Measurements from ENCODE around the gene FCHSD2. TPM values are rescaled to one million over a fixed set of nuclear protein-coding genes. Genes with fewer than 3 reads are reported as not detected.

FCHSD2 gene
- total and polyA plus RNA-seq, 2 donors (not counting 3 experiments of a cell fraction or from before 2014, with no cell fraction given) = 20.8 to 56.9 TPM

- ChIA-PET POLR2A (interaction anchor here (0.9 to 1.3 kb wide), 6 partner anchors 8 to 253 kb away, joined by 3 to 5 read pairs (median 3); partner anchors contain the start of gene FCHSD2), CTCF (interaction anchor here (0.7 to 5.4 kb wide), 52 partner anchors 9 to 579 kb away, joined by 3 to 196 read pairs (median 5); partner anchors contain the start of genes ATG16L2, FCHSD2, P2RY2 and STARD10)
- no peaks in the 10 kb centered on the region for H3K27me3 ChIP-seq (ENCODE audit: control insufficient read depth in 2 of 2, insufficient read depth in 2 of 2, low read length in 2 of 2)
- H3K4me3 ChIP-seq (replicated peaks in 1 of 3; ENCODE audit: insufficient read depth in 1 of 3, low read depth in 1 of 3, low read length in 3 of 3) = no peak overlapping the region
- H2AFZ ChIP-seq (ENCODE audit: low read depth, low read length) = peak overlapping the region; percentile 88
- H3K9ac ChIP-seq (replicated peaks; ENCODE audit: extremely low read depth, insufficient read depth, low read length) = peak overlapping the region; percentile 79
- TF ChIP-seq POLR2A (IDR thresholded peaks at IDR 0.05; ENCODE audit: low read depth, low read length) (peak; percentile 78), MYC (IDR thresholded peaks at IDR 0.05; ENCODE audit: low read depth, low read length) (no peak), EZH2 (IDR thresholded peaks at IDR 0.05; ENCODE audit: borderline replicate concordance, low read depth, low read length, severe bottlenecking) (no peak), POLR2AphosphoS5 (IDR thresholded peaks at IDR 0.05; ENCODE audit: insufficient read depth, low read depth, low read length) (peak; percentile 82), JUN (IDR thresholded peaks at IDR 0.05; ENCODE audit: borderline replicate concordance, insufficient read depth, insufficient read length, low read depth) (no peak)
- H3K9me1 ChIP-seq (replicated peaks; ENCODE audit: control insufficient read depth, extremely low read depth, insufficient read depth, low read length) = no peaks in the 10 kb centered on the region
- H3K9me3 ChIP-seq (replicated peaks; ENCODE audit: control insufficient read depth, insufficient read depth, low read length) = no peaks in the 10 kb centered on the region
- H3K79me2 ChIP-seq (ENCODE audit: control insufficient read depth, insufficient read depth, low read length) = no peaks in the 10 kb centered on the region
- BruUV-seq (replicated peaks) = TSS peak; percentile 93
- H4K20me1 ChIP-seq (replicated peaks; ENCODE audit: control insufficient read depth, extremely low read depth, insufficient read depth, low read length) = no peaks in the 10 kb centered on the region
- peak overlapping the region; percentile 90 for H3K27ac ChIP-seq (ENCODE audit: insufficient read depth, low read depth, low read length)
- FAIRE-seq (no peak), DNase-seq (ENCODE audit: low read depth, low spot score) (peak; percentile 85)
- H3K4me1 ChIP-seq (ENCODE audit: control insufficient read depth, extremely low read depth, insufficient read depth, low read length) = peaks cover 28% of the 10 kb centered on the region
- H3K36me3 ChIP-seq (ENCODE audit: control insufficient read depth in 2 of 2, extremely low read depth in 1 of 2, insufficient read depth in 2 of 2, low read length in 2 of 2) = no peaks in the 10 kb centered on the region
- dilution Hi-C loops (cut with MboI; ENCODE audit: extremely low pct_ligation_motif_present, low sequenced_read_pairs) = no loop called here
- intact Hi-C loops (cut with micrococcal nuclease) = loop anchor here (1.0 kb wide), 2 partner anchors 8 to 35 kb away; partner anchors contain the start of gene FCHSD2
- peak overlapping the region; percentile 37 for H3K4me2 ChIP-seq (ENCODE audit: insufficient read depth, low read length)
Observed at GRCh38 chr11:73177380-73177777, 35.3 kb upstream of the FCHSD2 start.

GRCh38 chr11:73176874-73177155 is 34.7 kb upstream of the FCHSD2 start:
- Histone ChIP-seq H3K4me3 (replicated peaks in 1 of 3; ENCODE audit: insufficient read depth in 1 of 3, low read depth in 1 of 3, low read length in 3 of 3) (no peak overlapping the region), H3K4me2 (ENCODE audit: insufficient read depth, low read length) (no peak overlapping the region), H3K4me1 (ENCODE audit: control insufficient read depth, extremely low read depth, insufficient read depth, low read length) (peaks cover 28% of the 10 kb centered on the region), H2AFZ (ENCODE audit: low read depth, low read length) (no peak overlapping the region), H3K9ac (replicated peaks; ENCODE audit: extremely low read depth, insufficient read depth, low read length) (no peak overlapping the region), H3K27ac (ENCODE audit: insufficient read depth, low read depth, low read length) (peak overlapping the region; percentile 90), H3K79me2 (ENCODE audit: control insufficient read depth, insufficient read depth, low read length) (no peaks in the 10 kb centered on the region), H3K9me3 (replicated peaks; ENCODE audit: control insufficient read depth, insufficient read depth, low read length) (no peaks in the 10 kb centered on the region), H4K20me1 (replicated peaks; ENCODE audit: control insufficient read depth, extremely low read depth, insufficient read depth, low read length) (no peaks in the 10 kb centered on the region), H3K9me1 (replicated peaks; ENCODE audit: control insufficient read depth, extremely low read depth, insufficient read depth, low read length) (no peaks in the 10 kb centered on the region), H3K27me3 (ENCODE audit: control insufficient read depth in 2 of 2, insufficient read depth in 2 of 2, low read length in 2 of 2) (no peaks in the 10 kb centered on the region), H3K36me3 (ENCODE audit: control insufficient read depth in 2 of 2, extremely low read depth in 1 of 2, insufficient read depth in 2 of 2, low read length in 2 of 2) (no peaks in the 10 kb centered on the region)
- no peak for FAIRE-seq
- POLR2A ChIA-PET = interaction anchor here (0.6 to 1.1 kb wide), 5 partner anchors 9 to 56 kb away, joined by 3 to 4 read pairs (median 3); no protein-coding TSS in a partner anchor
- CTCF ChIA-PET = interaction anchor here (1.1 to 5.4 kb wide), 26 partner anchors 10 to 493 kb away, joined by 3 to 196 read pairs (median 7); partner anchors contain the start of gene FCHSD2
- TF ChIP-seq POLR2A (IDR thresholded peaks at IDR 0.05; ENCODE audit: low read depth, low read length) (no peak), EZH2 (IDR thresholded peaks at IDR 0.05; ENCODE audit: borderline replicate concordance, low read depth, low read length, severe bottlenecking) (no peak), GATA2 (IDR thresholded peaks at IDR 0.05; ENCODE audit: insufficient read depth, insufficient read length, low read depth, low read length) (no peak), POLR2AphosphoS5 (IDR thresholded peaks at IDR 0.05; ENCODE audit: insufficient read depth, low read depth, low read length) (no peak), JUN (IDR thresholded peaks at IDR 0.05; ENCODE audit: borderline replicate concordance, insufficient read depth, insufficient read length, low read depth) (no peak), MYC (IDR thresholded peaks at IDR 0.05; ENCODE audit: low read depth, low read length) (no peak), FOS (IDR thresholded peaks at IDR 0.05; ENCODE audit: borderline replicate concordance, insufficient read depth, low read length) (no peak)
- TF ChIP-seq, protein P1, sequence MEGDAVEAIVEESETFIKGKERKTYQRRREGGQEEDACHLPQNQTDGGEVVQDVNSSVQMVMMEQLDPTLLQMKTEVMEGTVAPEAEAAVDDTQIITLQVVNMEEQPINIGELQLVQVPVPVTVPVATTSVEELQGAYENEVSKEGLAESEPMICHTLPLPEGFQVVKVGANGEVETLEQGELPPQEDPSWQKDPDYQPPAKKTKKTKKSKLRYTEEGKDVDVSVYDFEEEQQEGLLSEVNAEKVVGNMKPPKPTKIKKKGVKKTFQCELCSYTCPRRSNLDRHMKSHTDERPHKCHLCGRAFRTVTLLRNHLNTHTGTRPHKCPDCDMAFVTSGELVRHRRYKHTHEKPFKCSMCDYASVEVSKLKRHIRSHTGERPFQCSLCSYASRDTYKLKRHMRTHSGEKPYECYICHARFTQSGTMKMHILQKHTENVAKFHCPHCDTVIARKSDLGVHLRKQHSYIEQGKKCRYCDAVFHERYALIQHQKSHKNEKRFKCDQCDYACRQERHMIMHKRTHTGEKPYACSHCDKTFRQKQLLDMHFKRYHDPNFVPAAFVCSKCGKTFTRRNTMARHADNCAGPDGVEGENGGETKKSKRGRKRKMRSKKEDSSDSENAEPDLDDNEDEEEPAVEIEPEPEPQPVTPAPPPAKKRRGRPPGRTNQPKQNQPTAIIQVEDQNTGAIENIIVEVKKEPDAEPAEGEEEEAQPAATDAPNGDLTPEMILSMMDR (IDR thresholded peaks at IDR 0.05; ENCODE audit: extremely low read depth in 1 of 2, insufficient read depth in 1 of 2, low read depth in 1 of 2, low read length in 2 of 2) = no peak
- TF ChIP-seq, protein P2, sequence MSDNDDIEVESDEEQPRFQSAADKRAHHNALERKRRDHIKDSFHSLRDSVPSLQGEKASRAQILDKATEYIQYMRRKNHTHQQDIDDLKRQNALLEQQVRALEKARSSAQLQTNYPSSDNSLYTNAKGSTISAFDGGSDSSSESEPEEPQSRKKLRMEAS (IDR thresholded peaks at IDR 0.05; ENCODE audit: insufficient read depth, insufficient read length) = no peak
- dilution Hi-C loops (cut with MboI; ENCODE audit: extremely low pct_ligation_motif_present, low sequenced_read_pairs) (no loop called here), intact Hi-C loops (cut with micrococcal nuclease) (loop anchor here (1.0 kb wide), 2 partner anchors 8 to 35 kb away; partner anchors contain the start of gene FCHSD2)
- DNase-seq (ENCODE audit: low read depth, low spot score) = no peak
- no TSS peak for BruUV-seq (replicated peaks)

Measured in endothelial cell of umbilical vein (primary cell).